Skeletal muscle tissue (tissue), 4 donors: Measurements from ENCODE around the gene RNF103. TPM values are rescaled to one million over a fixed set of nuclear protein-coding genes. Genes with fewer than 3 reads are reported as not detected.

Experiments used
- H3K27ac ChIP-seq: one replicate; pipeline ENCODE4 v1.7.0; 2013; ENCODE audit warnings: mild to moderate bottlenecking, low read depth, low read length, inconsistent platforms
- H3K27me3 ChIP-seq, 3 donors: one replicate each; pipeline ENCODE4 v1.7.0; 2013; ENCODE audit warnings: low read length in 3 of 3; ENCODE audit not compliant: control insufficient read depth in 3 of 3, insufficient read depth in 3 of 3
- H3K36me3 ChIP-seq, 3 donors: one replicate each; pipeline ENCODE4 v1.7.0; 2013; ENCODE audit warnings: low read length in 3 of 3; ENCODE audit not compliant: control insufficient read depth in 3 of 3, insufficient read depth in 3 of 3
- H3K4me1 ChIP-seq, 3 donors: one replicate each; pipeline ENCODE4 v1.7.0; 2013; ENCODE audit warnings: low read length in 3 of 3, mild to moderate bottlenecking in 3 of 3; ENCODE audit not compliant: control insufficient read depth in 3 of 3, insufficient read depth in 3 of 3
- H3K4me3 ChIP-seq, 3 donors: one replicate each; pipeline ENCODE4 v1.7.0; 2013; ENCODE audit warnings: low read length in 3 of 3
- H3K9ac ChIP-seq, 3 donors: one replicate each; pipeline ENCODE4 v1.7.0; 2013; ENCODE audit warnings: low read length in 3 of 3, mild to moderate bottlenecking in 3 of 3, moderate library complexity in 2 of 3, low read depth in 1 of 3
- H3K9me3 ChIP-seq, 3 donors: one replicate each; pipeline ENCODE4 v1.7.0; 2013; ENCODE audit warnings: low read length in 3 of 3; ENCODE audit not compliant: control insufficient read depth in 3 of 3
- total RNA-seq: library from RNA; depleted of rRNA; stranded (reverse); fragments of >200 nt; gene quantifications from one replicate; pipeline ENCODE4 v1.2.3, GENCODE V29; 2014
- donor health status: Osteomylitis.

The RNF103 gene
- total RNA-seq, 1 donor from 2014 or later = 33.4 TPM

GRCh38 chr2:86580560-86580959, 43.1 kb downstream of the RNF103 start:
- no peaks in the 10 kb centered on the region for H3K27me3 ChIP-seq
- no peaks in the 10 kb centered on the region for H3K4me1 ChIP-seq
- no peak overlapping the region for H3K4me3 ChIP-seq
- no peak overlapping the region for H3K27ac ChIP-seq
- H3K9ac ChIP-seq = no peak overlapping the region
- no peaks in the 10 kb centered on the region for H3K9me3 ChIP-seq
- no peaks in the 10 kb centered on the region for H3K36me3 ChIP-seq

- Histone ChIP-seq H3K4me1 (no peaks in the 10 kb centered on the region), H3K27ac (no peak overlapping the region), H3K4me3 (no peak overlapping the region)
Measured at GRCh38 chr2:86577817-86578456, 45.7 kb downstream of the RNF103 start.

GRCh38 chr2:86570059-86570458, 53.6 kb downstream of the RNF103 start:
- Histone ChIP-seq H3K27me3 (no peaks in the 10 kb centered on the region), H3K9me3 (no peaks in the 10 kb centered on the region), H3K4me3 (no peak overlapping the region), H3K36me3 (no peaks in the 10 kb centered on the region), H3K4me1 (no peaks in the 10 kb centered on the region), H3K27ac (no peak overlapping the region), H3K9ac (no peak overlapping the region)

More at GRCh38 chr2:86577817-86578456, 45.7 kb downstream of the RNF103 start:
- Histone ChIP-seq H3K9me3 (no peaks in the 10 kb centered on the region), H3K9ac (no peak overlapping the region), H3K36me3 (no peaks in the 10 kb centered on the region), H3K27me3 (no peaks in the 10 kb centered on the region)

- Histone ChIP-seq H3K9me3 (no peaks in the 10 kb centered on the region), H3K36me3 (no peaks in the 10 kb centered on the region), H3K27ac (no peak overlapping the region), H3K4me3 (no peak overlapping the region), H3K27me3 (no peaks in the 10 kb centered on the region), H3K9ac (no peak overlapping the region), H3K4me1 (peaks cover 5 to 16% (median 10%) of the 10 kb centered on the region in 3 donors)
Measured at GRCh38 chr2:86566821-86567190, 56.9 kb downstream of the RNF103 start.

- no peaks in the 10 kb centered on the region for H3K36me3 ChIP-seq
- H3K9me3 ChIP-seq = no peaks in the 10 kb centered on the region
- no peaks in the 10 kb centered on the region for H3K27me3 ChIP-seq
- H3K9ac ChIP-seq = no peak overlapping the region
- H3K27ac ChIP-seq = no peak overlapping the region
- H3K4me3 ChIP-seq = no peak overlapping the region
- peaks cover 5 to 22% (median 14%) of the 10 kb centered on the region in 3 donors for H3K4me1 ChIP-seq
Measured at GRCh38 chr2:86566158-86566820, 57.4 kb downstream of the RNF103 start.

- Histone ChIP-seq H3K9ac (peak overlapping the region; percentile 66 to 97 (median 96)), H3K4me3 (peak overlapping the region; percentile 89 to 95 (median 91)), H3K27me3 (no peaks in the 10 kb centered on the region), H3K27ac (peak overlapping the region; percentile 99), H3K9me3 (no peaks in the 10 kb centered on the region), H3K4me1 (peaks cover 5 to 25% (median 16%) of the 10 kb centered on the region in 3 donors), H3K36me3 (no peaks in the 10 kb centered on the region)
Measured at GRCh38 chr2:86563650-86564061, 60.0 kb downstream of the RNF103 start.

GRCh38 chr2:86562922-86563649, 60.6 kb downstream of the RNF103 start, which contains the start of gene CHMP3:
CHMP3 (minus strand) TSS chr2:86563443; CDS start chr2:86563348, 95 bp downstream.
- Histone ChIP-seq H3K4me3 (peak within 1 kb of the TSS; percentile 89 to 95 (median 91)), H3K36me3 (no peaks in the 10 kb centered on the region), H3K9me3 (no peaks in the 10 kb centered on the region), H3K27me3 (no peaks in the 10 kb centered on the region), H3K27ac (peak within 1 kb of the TSS; percentile 99), H3K9ac (peak within 1 kb of the TSS; percentile 96 to 98 (median 97)), H3K4me1 (peaks cover 5 to 25% (median 16%) of the 10 kb centered on the region in 3 donors)

GRCh38 chr2:86562485-86562921, 61.2 kb downstream of the RNF103 start:
- peak overlapping the region; percentile 99 for H3K27ac ChIP-seq
- peak overlapping the region; percentile 96 to 98 (median 97) for H3K9ac ChIP-seq
- H3K9me3 ChIP-seq = no peaks in the 10 kb centered on the region
- no peaks in the 10 kb centered on the region for H3K27me3 ChIP-seq
- H3K36me3 ChIP-seq = no peaks in the 10 kb centered on the region
- H3K4me3 ChIP-seq = peak overlapping the region; percentile 89 to 95 (median 91)
- H3K4me1 ChIP-seq = peaks cover 5 to 25% (median 16%) of the 10 kb centered on the region in 3 donors

GRCh38 chr2:86557836-86558235, 65.8 kb downstream of the RNF103 start:
- H3K9me3 ChIP-seq = no peaks in the 10 kb centered on the region
- peaks cover 0 to 2% (median 0%) of the 10 kb centered on the region in 3 donors for H3K36me3 ChIP-seq
- H3K4me3 ChIP-seq = no peak overlapping the region
- H3K9ac ChIP-seq = no peak overlapping the region
- H3K27ac ChIP-seq = no peak overlapping the region
- no peaks in the 10 kb centered on the region for H3K27me3 ChIP-seq
- peaks cover 0 to 21% (median 12%) of the 10 kb centered on the region in 3 donors for H3K4me1 ChIP-seq
